GM21619 (cell line): ENCODE measurements around the gene AKAP1.

Source experiments
- ATAC-seq: cut with Tn5 transposase; IDR thresholded peaks from one replicate; pipeline ENCODE4 v1.9.1; 2021; ENCODE audit not compliant: unreplicated experiment

Gene AKAP1

DNA sequence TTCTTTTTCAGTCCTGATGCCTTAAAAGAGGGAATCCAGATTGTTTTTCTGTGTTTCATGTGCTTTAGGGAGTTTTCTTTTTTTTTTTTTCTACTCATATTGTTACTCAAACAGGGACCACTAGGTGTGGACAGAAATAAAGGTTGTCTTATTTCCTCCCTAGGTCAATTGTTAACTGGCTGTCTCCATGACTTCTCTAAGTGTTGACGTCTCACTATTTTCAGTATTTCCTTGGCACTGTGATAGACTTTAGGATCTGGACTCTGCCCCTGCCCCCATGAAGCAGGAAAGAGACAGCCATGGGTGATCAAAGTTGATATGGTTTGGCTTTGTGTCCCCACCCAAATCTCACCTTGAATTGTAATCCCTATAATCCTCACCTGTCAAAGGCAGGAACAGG, 73.7 kb downstream of the AKAP1 start:
- ATAC-seq, result no peak

DNA sequence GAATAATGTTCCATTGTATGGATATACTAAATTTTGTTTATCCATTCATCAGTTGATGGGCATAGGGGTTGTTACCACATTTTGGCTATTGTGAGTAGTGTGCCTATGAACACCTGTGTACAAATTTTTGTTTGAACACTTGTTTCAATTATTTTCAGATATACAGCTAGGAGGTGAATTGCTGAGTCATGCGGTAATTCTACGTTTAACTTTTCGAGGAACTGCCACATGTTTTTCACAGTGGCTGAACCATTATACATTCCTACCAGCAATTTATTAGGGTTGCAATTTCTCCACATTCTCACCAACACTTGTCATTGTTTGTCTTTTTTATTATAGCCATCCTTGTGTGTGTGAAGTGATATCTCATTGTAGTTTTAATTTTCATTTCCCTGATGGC, 75.6 kb downstream of the AKAP1 start:
- no peak for ATAC-seq

DNA sequence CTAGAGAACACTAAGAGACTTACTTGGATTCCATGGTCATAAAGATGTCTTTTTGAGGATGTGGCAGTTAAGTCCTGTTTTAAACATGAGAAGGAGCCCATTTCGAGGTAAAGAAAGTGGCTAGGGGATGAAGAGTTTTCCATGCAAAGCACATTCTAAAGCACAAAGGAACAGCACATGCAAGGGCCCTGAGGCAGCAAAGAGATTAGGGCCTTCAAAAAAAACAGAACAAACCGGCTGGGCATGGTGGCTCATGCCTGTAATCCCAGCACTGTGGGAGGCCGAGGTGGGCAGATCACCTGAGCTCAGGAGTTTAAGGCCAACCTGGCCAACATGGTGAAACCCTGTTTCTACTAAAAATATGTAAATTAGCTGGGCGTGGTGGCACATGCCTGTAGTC, 79.8 kb downstream of the AKAP1 start:
- ATAC-seq, result no peak

DNA sequence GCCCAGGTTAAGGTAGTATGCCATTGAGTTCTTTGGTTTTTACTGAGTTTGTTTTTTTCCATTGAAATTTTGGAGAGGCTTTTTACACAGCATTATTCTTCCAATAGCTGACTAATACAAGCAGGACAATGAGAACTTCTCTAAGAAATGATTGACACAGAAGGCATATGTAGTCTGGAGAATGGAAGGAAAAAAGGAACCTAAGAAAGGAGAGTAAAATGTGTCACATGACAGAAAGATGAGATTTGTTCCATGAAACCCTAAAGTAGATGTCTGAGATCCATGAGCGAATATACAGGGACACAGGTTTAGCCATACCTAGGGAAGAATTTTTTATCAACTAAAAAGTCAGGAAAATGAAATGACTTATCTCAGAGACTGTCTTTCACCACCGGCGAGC, 80.7 kb downstream of the AKAP1 start:
- no peak for ATAC-seq

DNA sequence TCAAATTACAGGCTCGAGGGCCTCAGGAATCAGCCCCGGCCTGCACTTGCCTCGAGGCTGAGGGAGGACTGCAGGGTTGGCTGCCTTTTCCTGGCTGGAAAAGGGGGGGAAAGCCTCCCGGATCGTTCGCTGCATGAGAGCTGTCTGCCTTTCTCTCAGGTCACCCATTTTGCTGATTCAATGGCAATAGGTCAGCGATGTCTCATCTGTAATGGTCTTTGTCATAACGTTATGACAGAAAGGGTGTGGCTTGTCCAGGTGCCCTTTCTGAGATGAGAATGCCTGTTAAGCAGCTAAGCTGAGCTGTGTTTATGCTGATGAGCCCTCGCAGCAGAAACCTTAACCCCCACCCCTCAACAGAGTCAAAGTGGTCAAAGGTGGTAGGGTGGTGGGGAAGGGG, 81.8 kb downstream of the AKAP1 start:
- no peak for ATAC-seq

DNA sequence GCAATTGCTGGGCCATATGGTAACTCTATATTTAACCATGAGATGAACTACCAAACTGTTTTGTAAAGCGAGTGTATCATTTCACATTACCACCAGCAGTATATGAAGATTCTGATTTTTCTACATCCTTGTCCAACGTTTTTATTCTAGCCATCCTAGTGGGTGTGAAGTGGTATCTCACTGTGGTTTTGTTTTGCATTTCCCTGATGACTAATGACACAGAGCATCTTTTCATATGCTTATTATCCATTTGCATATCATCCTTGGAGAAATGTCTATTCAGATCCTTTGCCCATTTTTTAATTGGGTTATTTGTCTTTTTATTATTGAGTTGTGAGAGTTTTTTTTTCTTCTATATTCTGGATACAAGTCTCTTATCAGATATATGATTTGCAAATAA, 83.6 kb downstream of the AKAP1 start:
- ATAC-seq, result no peak

DNA sequence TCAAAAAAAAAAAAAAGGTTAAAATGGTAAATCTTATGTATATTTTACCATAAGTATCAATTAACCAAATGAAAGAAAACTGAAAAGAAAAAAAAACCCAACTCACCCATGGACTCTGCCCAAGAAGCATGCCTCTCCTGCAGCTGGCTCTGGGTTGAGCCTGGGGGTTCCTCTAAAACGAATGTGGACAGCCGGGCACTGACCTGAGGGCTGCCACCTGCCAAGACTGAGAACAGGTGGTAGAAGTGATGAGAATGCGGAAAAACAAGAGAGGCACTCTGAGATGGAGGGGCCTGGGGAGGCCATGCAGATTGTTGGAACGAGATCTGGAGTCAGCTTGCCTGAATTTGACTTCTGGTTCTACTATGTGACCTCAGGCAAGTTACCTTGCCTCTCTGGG, 85.8 kb downstream of the AKAP1 start:
- ATAC-seq, result no peak
